ENCODE measurements around the gene PLEKHA5.

Gene PLEKHA5

DNA sequence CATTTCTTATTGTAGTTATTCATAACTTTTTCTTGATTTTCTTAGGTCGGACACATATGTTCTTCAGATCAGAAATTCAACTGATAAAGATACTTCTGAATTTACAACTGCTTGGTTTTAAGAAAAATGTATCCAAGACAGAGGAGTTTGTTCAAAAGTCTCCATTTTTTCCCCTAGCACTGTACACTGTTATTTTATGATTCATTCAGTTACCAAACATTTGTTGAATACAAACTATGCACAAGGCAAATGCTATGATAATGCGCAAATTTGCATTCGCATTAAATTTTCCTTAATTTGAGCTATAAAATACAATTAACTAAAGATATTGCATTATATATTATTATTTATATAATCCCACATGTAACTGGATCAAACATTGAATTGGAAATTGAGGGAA lies 10.1 kb upstream of the PLEKHA5 start:
- ATAC-seq: no peak
- Mint-ChIP-seq H3K4me3 (no peak overlapping the region), H3K4me1 (no peaks in the 10 kb centered on the region), H3K9me3 (no peaks in the 10 kb centered on the region), H3K27ac (no peak overlapping the region), H3K36me3 (no peaks in the 10 kb centered on the region), H3K27me3 (no peaks in the 10 kb centered on the region)

DNA sequence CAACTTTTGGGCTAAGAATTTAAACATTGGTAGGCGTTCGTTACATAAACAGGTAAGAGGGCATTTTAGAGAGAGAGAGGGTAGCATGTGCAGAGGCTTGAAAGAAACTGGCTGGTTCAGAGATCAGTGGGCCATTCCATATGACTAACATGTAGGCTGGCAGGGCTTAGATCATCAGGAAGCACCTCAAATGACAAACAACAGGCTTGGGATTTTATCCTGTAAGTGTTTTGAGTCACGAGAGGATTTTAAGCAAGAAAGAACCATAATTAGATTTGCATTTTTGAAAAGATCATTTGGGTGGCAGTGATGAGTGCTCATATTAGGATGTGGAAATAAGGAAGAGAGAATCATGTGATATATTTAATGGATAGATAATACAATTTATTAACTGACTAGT lies 8.7 kb upstream of the PLEKHA5 start:
- Mint-ChIP-seq H3K36me3 (no peaks in the 10 kb centered on the region), H3K27ac (no peak overlapping the region), H3K9me3 (no peaks in the 10 kb centered on the region), H3K27me3 (no peaks in the 10 kb centered on the region), H3K4me1 (no peaks in the 10 kb centered on the region), H3K4me3 (no peak overlapping the region)
- ATAC-seq: no peak

DNA sequence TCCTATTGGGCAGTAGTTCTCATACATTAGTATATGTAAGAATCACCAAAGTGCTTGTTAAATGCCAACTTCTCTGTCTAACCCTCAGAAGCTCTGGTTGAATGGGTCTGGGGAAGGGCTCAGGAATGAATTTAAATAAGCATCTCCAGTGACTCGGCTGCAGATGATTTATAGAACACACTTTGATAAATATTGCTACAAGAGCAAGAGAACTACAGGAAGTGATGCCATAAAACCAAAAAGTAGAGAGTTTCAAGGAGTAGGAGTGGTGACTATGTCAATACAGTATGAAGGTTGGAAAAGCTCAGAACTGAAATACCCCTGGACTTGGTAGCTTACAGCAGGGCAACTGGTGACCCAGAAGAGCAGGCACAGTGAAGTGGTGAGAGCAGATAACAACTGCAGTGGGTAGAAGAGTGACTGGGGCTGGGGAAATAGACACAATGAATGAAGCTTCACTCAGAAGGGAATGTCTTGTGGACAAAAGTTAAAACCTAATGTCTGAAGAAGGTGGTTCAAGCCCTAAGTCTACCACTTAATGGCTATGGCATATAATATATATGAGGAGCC lies 8.0 kb upstream of the PLEKHA5 start:
- no peaks in the 10 kb centered on the region for H3K9me3 Mint-ChIP-seq
- no peak for ATAC-seq
- no peaks in the 10 kb centered on the region for H3K4me1 Mint-ChIP-seq
- no peak overlapping the region for H3K27ac Mint-ChIP-seq
- no peaks in the 10 kb centered on the region for H3K36me3 Mint-ChIP-seq
- no peak overlapping the region for H3K4me3 Mint-ChIP-seq
- H3K27me3 Mint-ChIP-seq: no peaks in the 10 kb centered on the region

DNA sequence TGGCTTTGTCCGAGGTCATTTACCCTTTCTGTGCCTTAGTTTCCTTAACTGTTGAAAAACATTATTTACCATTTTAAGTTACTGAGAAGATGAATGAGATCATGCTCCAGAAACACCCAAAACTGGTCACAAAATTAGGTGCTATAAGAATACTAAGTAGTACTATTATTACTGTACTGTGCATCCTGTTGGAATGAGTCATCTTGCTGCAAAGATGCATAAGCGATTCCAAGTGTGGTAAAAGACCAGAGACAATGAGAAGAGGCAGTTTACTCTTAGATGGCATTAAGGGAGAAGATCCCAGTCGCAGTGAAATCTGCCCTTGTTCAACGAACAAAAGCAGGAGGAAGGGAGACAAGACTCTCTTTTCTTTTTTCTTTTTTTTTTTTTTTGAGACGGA lies 4.2 kb upstream of the PLEKHA5 start:
- no peak overlapping the region for H3K4me3 Mint-ChIP-seq
- H3K4me1 Mint-ChIP-seq: peaks cover 3% of the 10 kb centered on the region
- H3K36me3 Mint-ChIP-seq: no peaks in the 10 kb centered on the region
- peaks cover 12% of the 10 kb centered on the region for H3K9me3 Mint-ChIP-seq
- peaks cover 20% of the 10 kb centered on the region for H3K27me3 Mint-ChIP-seq
- no peak for ATAC-seq
- H3K27ac Mint-ChIP-seq: no peak overlapping the region

DNA sequence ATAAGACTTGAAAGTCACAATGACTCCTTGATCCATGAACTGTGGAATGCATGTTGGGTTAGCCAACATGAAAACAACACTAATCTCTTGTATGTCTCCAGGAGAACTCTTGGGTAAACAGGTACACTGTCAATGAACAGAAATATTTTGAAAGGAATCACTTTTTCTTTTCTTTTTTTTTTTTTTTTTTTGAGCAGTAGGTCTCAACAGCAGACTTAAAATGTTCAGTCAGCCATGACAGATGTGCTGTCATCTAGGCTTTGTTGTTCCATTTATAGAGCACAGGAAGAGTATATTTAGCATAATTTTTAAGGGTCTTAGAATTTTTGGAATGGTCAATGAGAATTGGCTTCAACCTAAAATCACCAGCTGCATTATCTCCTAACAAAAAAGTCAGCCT lies 2.3 kb upstream of the PLEKHA5 start:
- peaks cover 13% of the 10 kb centered on the region for H3K4me1 Mint-ChIP-seq
- ATAC-seq: no peak
- no peak overlapping the region for H3K4me3 Mint-ChIP-seq
- peaks cover 39% of the 10 kb centered on the region for H3K27me3 Mint-ChIP-seq
- H3K27ac Mint-ChIP-seq: no peak overlapping the region
- peaks cover 12% of the 10 kb centered on the region for H3K9me3 Mint-ChIP-seq
- no peaks in the 10 kb centered on the region for H3K36me3 Mint-ChIP-seq

DNA sequence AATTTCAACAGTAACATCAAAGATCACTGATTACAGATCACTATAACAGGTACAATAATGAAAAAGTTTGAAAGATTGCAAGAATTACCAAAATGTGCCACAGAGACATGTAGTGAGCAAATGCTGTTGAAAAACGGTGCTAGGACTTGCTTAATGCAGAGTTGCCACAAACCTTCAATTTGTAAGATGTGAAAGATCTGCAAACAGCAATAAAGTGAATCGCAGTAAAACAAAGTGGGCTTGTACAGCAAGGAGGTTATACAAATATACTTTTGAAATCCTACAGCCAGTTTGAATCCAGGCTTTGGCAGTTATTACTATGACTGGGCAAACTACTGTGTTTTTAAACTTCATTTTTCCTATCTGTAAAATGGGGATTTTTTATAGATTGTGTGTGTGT lies 1.0 kb upstream of the PLEKHA5 start:
- no peaks in the 10 kb centered on the region for H3K36me3 Mint-ChIP-seq
- no peak overlapping the region for H3K4me3 Mint-ChIP-seq
- no peak overlapping the region for H3K27ac Mint-ChIP-seq
- no peak for ATAC-seq
- peaks cover 12% of the 10 kb centered on the region for H3K9me3 Mint-ChIP-seq
- H3K4me1 Mint-ChIP-seq: peaks cover 13% of the 10 kb centered on the region
- H3K27me3 Mint-ChIP-seq: peaks cover 47% of the 10 kb centered on the region

DNA sequence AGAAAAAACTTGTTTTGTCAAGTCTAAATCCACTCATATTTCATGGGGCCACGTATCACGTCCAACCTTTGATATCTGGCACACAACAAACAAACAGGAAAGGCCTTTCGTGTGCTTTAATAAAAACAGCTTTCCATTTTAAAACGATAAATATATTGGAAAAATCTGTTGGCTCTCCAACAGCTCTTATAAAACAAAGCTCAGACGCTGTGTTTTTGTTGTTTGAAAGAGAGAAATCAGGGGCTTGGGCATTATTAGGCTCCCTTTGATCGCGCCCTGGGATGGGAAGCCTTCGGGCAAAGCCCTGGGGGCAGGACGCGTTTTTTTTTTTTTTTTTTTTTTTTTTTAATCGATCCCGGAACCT lies 429 bp upstream of the PLEKHA5 start:
- peak overlapping the region; percentile 51 for H3K4me3 Mint-ChIP-seq
- no peak for ATAC-seq
- peaks cover 13% of the 10 kb centered on the region for H3K4me1 Mint-ChIP-seq
- H3K36me3 Mint-ChIP-seq: no peaks in the 10 kb centered on the region
- peaks cover 12% of the 10 kb centered on the region for H3K9me3 Mint-ChIP-seq
- H3K27me3 Mint-ChIP-seq: peaks cover 47% of the 10 kb centered on the region
- no peak overlapping the region for H3K27ac Mint-ChIP-seq

DNA sequence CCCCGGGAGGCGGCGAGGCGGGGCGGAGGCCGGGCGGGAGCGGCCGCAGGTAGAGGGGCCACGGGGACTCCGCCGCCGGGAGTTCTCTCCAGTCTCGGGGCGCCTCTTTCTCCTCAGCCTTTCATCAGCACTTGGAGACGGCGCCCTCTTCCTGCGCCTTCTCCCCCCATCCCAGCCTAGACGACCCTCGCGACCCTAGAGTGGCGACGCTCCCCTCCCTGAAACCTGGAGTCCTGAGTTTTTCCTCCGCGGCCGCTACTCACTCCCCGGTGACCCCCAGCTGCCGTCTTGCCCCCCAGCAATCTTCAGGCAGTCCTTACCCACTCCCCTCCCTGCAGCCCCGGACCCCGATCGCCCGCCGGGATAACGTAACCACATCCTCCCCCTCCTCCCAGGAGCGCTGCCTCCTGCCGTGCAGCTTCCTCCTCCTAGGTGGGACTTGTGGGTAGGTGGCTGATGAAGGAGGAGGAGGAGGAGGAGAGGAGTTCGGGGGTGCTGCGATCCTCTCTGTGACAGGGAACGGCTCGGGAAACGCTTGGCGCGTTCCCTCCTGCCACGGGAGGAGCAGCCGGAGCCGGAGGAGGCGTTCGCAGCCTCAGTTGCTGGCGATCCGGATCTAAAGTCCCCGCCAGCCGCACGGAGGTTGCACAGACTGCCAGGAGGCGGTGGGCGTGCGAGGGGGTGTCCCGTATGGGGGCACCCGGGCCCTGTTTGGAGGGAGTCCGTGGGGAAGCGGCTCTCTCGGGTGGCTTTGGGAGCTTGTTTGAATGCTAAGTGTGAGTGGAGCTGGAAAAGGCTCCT lies 891 bp downstream of the PLEKHA5 start:
- no peak for ATAC-seq
- Mint-ChIP-seq H3K4me3 (peak overlapping the region; percentile 68), H3K27ac (no peak overlapping the region), H3K9me3 (peaks cover 12% of the 10 kb centered on the region), H3K27me3 (peaks cover 59% of the 10 kb centered on the region), H3K4me1 (peaks cover 13% of the 10 kb centered on the region), H3K36me3 (no peaks in the 10 kb centered on the region)

DNA sequence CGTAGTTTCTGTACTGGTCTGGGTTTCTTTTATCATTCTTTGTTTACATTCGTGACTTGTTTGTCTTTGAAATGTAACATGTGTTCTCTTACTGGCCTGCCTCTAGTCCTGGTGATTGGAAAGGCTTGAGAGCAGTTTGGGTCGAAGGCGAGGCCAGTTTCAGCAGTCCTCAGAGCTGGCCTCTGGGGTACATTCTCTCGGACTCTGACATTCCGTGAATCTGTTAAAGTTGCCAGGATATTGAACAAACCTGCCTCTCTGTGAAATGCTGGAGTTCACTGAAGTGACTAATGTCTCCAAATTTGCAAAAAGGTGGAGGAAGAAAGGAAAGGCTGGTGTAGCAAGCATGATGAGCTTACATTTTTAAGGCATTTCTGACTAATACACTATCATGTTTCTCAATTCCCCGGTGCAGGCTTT lies 1.5 kb downstream of the PLEKHA5 start:
- no peak overlapping the region for H3K27ac Mint-ChIP-seq
- peaks cover 13% of the 10 kb centered on the region for H3K4me1 Mint-ChIP-seq
- H3K4me3 Mint-ChIP-seq: peak overlapping the region; percentile 68
- ATAC-seq: no peak
- H3K36me3 Mint-ChIP-seq: no peaks in the 10 kb centered on the region
- peaks cover 12% of the 10 kb centered on the region for H3K9me3 Mint-ChIP-seq
- peaks cover 59% of the 10 kb centered on the region for H3K27me3 Mint-ChIP-seq

DNA sequence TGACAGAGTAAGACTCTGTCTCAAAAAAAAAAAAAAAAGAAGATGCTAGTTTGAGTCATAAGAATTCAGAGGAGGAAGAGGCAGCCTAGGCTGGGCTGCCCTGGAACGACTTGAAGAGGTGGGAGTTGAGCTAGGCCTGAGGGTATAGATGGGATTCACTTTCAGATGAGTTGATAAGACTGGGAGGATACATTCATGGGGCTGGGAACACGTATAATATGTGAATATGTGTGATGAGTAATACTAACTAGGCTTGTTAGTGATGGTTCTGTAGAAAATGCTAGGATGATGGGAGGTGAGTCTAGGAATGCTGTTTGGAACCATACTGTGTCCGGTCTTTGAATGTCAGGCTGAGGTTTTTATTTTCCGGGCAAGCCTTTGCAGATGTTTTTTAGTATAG lies 9.0 kb downstream of the PLEKHA5 start:
- no peak overlapping the region for H3K4me3 Mint-ChIP-seq
- ATAC-seq: no peak
- H3K9me3 Mint-ChIP-seq: peaks cover 3% of the 10 kb centered on the region
- no peaks in the 10 kb centered on the region for H3K36me3 Mint-ChIP-seq
- H3K27ac Mint-ChIP-seq: no peak overlapping the region
- peaks cover 12% of the 10 kb centered on the region for H3K27me3 Mint-ChIP-seq
- H3K4me1 Mint-ChIP-seq: no peaks in the 10 kb centered on the region

DNA sequence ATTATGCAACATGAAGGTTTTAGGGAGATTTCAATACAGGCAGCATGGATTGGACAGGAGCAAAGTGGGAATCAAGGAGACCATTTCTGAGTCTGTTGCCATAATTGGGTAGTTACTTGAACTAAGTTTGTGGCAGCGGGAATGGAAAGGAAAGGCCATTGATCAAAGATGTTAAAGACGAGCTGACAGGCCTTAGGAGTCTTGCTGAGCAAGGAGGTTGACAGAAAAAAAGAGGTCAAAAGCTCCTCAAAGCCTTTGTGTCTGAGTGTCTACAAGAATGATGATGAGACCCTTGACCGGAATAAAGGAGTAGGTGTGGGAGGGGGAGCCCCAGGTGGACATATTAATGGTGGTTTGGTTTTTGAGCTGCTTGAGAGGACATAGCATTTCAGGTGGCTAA lies 9.4 kb downstream of the PLEKHA5 start:
- Mint-ChIP-seq H3K27me3 (peaks cover 12% of the 10 kb centered on the region), H3K4me1 (no peaks in the 10 kb centered on the region), H3K36me3 (no peaks in the 10 kb centered on the region), H3K27ac (no peak overlapping the region), H3K4me3 (no peak overlapping the region), H3K9me3 (peaks cover 3% of the 10 kb centered on the region)
- no peak for ATAC-seq

DNA sequence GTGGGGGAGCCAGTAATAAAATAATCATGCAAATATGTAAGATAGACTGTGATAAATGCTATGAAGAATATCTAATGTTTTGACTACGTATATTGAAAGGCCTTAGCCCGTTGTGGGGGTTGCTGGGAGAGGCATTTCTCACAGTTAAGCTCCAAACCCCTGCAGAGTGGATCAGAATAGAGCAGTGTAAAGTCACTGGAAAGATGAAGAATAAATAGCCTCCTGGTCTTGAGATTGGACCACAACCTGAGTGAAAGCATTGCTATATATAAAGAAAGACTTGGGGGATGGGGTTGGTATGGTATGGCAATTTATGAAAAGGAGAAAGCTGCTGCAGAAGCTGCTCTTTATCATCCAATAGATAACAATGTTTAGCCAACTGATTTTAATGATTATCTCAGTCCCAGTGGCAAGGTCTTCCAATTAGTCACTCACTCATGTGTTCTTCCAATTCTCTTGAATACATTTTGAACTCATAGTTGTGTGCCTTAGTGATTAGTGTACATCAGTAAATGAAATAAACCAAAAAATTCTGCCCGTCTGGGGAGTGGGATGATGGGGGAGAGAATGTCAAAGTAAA lies 10.2 kb downstream of the PLEKHA5 start:
- ATAC-seq: no peak
- H3K4me1 Mint-ChIP-seq: no peaks in the 10 kb centered on the region
- H3K27me3 Mint-ChIP-seq: peaks cover 7% of the 10 kb centered on the region

DNA sequence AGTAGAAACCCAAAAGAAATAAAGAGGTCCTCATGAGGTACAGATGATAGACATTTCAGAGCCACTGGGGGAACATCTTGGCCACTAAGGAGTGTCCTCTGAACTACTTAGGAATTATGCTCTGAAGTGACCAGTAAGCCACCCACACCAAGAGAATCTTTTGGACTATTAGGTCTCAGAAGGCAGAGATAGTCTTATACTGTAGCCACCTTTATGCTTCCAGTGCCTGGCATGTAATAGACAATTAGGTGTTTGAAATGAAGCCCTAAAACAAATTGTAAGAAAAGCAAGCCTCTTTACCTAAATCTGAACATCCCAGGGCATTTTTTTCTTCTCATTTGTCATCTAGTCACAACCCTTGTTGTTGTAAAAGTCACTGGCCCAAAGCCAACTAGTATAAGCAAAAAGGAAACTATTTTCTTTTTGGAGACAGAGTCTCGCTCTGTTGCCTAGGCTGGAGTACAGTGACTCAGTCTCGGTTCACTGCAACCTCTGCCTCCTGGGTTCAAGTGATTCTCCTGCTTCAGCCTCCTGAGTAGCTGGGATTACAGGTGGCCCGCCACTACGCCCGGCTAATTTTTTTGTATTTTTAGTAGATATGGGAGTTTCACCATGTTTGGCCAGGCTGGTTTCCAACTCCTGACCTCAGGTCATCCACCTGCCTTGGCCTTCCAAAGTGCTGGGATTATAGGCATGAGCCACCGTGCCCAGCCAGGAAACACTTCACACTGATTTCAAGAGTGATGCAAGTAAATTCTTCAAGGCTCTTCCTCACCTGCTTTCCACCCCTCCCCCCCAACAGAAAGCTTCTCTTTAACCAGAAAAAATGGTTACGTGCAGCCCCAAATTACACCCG lies 11.1 kb downstream of the PLEKHA5 start:
- ATAC-seq: no peak
- H3K27ac Mint-ChIP-seq: no peak overlapping the region
- no peaks in the 10 kb centered on the region for H3K27me3 Mint-ChIP-seq
- H3K4me3 Mint-ChIP-seq: no peak overlapping the region
- peaks cover 3% of the 10 kb centered on the region for H3K9me3 Mint-ChIP-seq
- H3K4me1 Mint-ChIP-seq: no peaks in the 10 kb centered on the region
- no peaks in the 10 kb centered on the region for H3K36me3 Mint-ChIP-seq

More for the DNA sequence above, 10.2 kb downstream of the PLEKHA5 start:
- Mint-ChIP-seq H3K9me3 (peaks cover 3% of the 10 kb centered on the region), H3K36me3 (no peaks in the 10 kb centered on the region), H3K4me3 (no peak overlapping the region), H3K27ac (no peak overlapping the region)

DNA sequence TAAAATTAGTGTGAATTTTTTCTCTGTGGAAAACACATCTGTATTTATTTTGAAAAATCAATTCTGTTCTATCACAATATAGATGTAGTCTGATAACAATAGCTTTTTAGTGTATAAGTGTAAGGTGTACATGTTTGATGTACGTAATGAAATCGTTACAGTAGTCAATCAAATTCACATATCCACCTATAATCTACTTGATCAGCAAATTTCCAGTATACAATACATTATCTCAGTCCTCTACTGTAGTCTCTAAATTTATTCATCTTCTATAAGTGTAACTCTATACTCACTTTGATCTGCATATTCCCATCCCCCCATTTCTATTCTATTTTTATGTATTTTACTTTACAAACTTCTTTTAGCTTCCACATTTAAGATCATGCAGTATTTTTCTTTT lies 13.0 kb downstream of the PLEKHA5 start:
- Mint-ChIP-seq H3K27ac (no peak overlapping the region), H3K4me1 (no peaks in the 10 kb centered on the region), H3K27me3 (no peaks in the 10 kb centered on the region), H3K4me3 (no peak overlapping the region), H3K9me3 (peaks cover 3% of the 10 kb centered on the region), H3K36me3 (no peaks in the 10 kb centered on the region)
- ATAC-seq: no peak

DNA sequence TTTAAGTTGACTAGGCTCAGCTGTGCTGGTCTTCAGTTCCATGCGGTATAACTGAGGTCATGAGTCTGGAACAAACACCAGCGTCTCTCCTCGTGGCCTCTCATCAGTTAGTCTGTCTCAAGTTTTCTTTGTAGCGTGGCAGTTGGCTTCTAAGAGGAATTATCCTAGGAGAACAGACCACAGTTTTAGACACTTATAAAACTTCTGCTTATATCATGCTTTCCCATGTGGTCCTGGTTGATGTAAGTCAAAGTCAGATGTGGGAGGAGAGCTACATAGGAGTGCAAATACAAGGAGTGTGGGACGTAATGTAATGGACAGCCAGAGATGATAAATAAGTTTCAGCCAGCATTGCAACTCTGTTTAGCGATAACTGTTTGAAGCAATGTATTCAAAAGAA lies 14.8 kb downstream of the PLEKHA5 start:
- Mint-ChIP-seq H3K27me3 (no peaks in the 10 kb centered on the region), H3K4me3 (no peak overlapping the region), H3K27ac (no peak overlapping the region), H3K4me1 (no peaks in the 10 kb centered on the region), H3K9me3 (peaks cover 3% of the 10 kb centered on the region), H3K36me3 (no peaks in the 10 kb centered on the region)
- ATAC-seq: no peak
